Adrenal gland (tissue), 12 donors: ENCODE measurements around the gene IARS2. TPM values are rescaled to one million over a fixed set of nuclear protein-coding genes. Genes with fewer than 3 reads are reported as not detected.

ENCODE experiments used
- DNase-seq, 7 donors: peaks; one replicate each; pipeline ENCODE4 v3.0.0-alpha.2; 2019 to 2020
- H3K27ac ChIP-seq, 5 donors: fragments of 200-600 bp; sonication (generic) in 4 of 5; 1 replicate in 3 of 5; 2 replicates in 2 of 5; pipeline versions ENCODE4 v1.5.1 to v1.8.0; 2016 to 2020; ENCODE audit warnings: mild to moderate bottlenecking in 1 of 5
- H3K27me3 ChIP-seq: fragments of 200-600 bp; 2 replicates; pipeline ENCODE4 v1.8.0; 2021
- H3K36me3 ChIP-seq, 2 donors: fragments of 200-600 bp; replicated peaks in 1 of 2; 1 replicate in 1 of 2; 2 replicates in 1 of 2; pipeline versions ENCODE4 v1.5.1 to v1.8.0; 2018 to 2022
- H3K4me1 ChIP-seq, 2 donors: fragments of 200-600 bp; replicated peaks in 1 of 2; 1 replicate in 1 of 2; 2 replicates in 1 of 2; pipeline versions ENCODE4 v1.5.1 to v1.8.0; 2018 to 2021
- H3K4me3 ChIP-seq, 4 donors: fragments of 200-600 bp; sonication (generic) in 3 of 4; one replicate each; pipeline ENCODE4 v1.5.1; 2016 to 2018
- H3K9me3 ChIP-seq, 3 donors: fragments of 200-600 bp; sonication (generic) in 1 of 3; replicated peaks in 1 of 3; 1 replicate in 2 of 3; 2 replicates in 1 of 3; pipeline versions ENCODE4 v1.5.1 to v1.8.0; 2016 to 2021
- CTCF ChIP-seq, 6 experiments: fragments of 450-650 bp in 4 of 6; fragments of 200-600 bp in 2 of 6; sonication (generic) in 1 of 6; IDR thresholded peaks; 1 replicate in 5 of 6; 2 replicates in 1 of 6; pipeline versions ENCODE4 v1.5.1 to v1.8.0; 2016 to 2021; ENCODE audit warnings: antibody characterized with exemption in 6 of 6, mild to moderate bottlenecking in 2 of 6, moderate library complexity in 1 of 6
- POLR2A ChIP-seq, 2 donors: fragments of 450-650 bp; IDR thresholded peaks; one replicate each; pipeline ENCODE4 v1.6.1; 2017; ENCODE audit warnings: antibody characterized with exemption in 2 of 2, mild to moderate bottlenecking in 2 of 2, moderate library complexity in 1 of 2
- WGBS, 4 donors: extraction: QIAGEN DNeasy Blood & Tissue Kit in 2 of 4; methylation state at CpG; one replicate each; pipeline versions ENCODE4 v1.1.5 to v1.1.7; 2013 to 2017; 5-methylcytosine and 5-hydroxymethylcytosine counted together
- intact Hi-C, 2 donors: fragments of 100-400 bp; cut with DNase I; formaldehyde crosslinking; loops; one replicate each; pipeline versions ENCODE4 v1.14.1 to v1.15.0; 2022 to 2023
- polyA plus RNA-seq, 3 donors: library from polyadenylated mRNA; stranded (reverse); fragments of 200-250 nt in 2 of 3; fragments of 350-450 nt in 1 of 3; fragmentation: Illumina TruSeq in 1 of 3; extraction: RNeasy Lipid Tissue Mini Kit (QIAGEN cat#74804) in 1 of 3; gene quantifications; one replicate each; pipeline ENCODE4 v1.2.3, GENCODE V29; 2013 to 2014
- total RNA-seq, 9 donors: library from RNA; depleted of rRNA in 4 of 9; stranded (reverse); fragments of >200 nt in 4 of 9; fragments of 120-200 nt in 1 of 9; fragmentation: NEBNext Ultra II Directional in 1 of 9; extraction: Animal tissue kit (Norgen Biotek cat#: 25700) in 1 of 9; gene quantifications; one replicate each; pipeline versions ENCODE4 v1.1.0 to v1.2.4, GENCODE V29; 2013 to 2023
- donor health status: healthy with polysubstance abuse.
- donor health status: Bipolar disorder and iron deficiency.
- donor health status: DM: yes; HTN: yes; CAD: no.
- donor health status: DM: no; HTN: no; CAD: no.
- donor health status: DM: no; HTN: no; CAD: no.
- donor health status: DM: yes; HTN: yes; CAD: no.

Gene IARS2
- total and polyA plus RNA-seq, 12 donors = 11.8 to 133 (median 89.9) TPM

GRCh38 chr1:220045356-220046051 is 48.4 kb upstream of the IARS2 start:
- WGBS, 4 donors = 21 to 25% (median 22%) methylated on average over 17 of the region's 17 CpGs
- TF ChIP-seq CTCF (IDR thresholded peaks at IDR 0.05) (no peak), POLR2A (IDR thresholded peaks at IDR 0.05) (no peak)
- peak overlapping the region in 3 of 4 donors; percentile 73 to 85 (median 73) for H3K4me3 ChIP-seq
- no peaks in the 10 kb centered on the region for H3K36me3 ChIP-seq
- H3K9me3 ChIP-seq = no peaks in the 10 kb centered on the region
- H3K27me3 ChIP-seq = no peaks in the 10 kb centered on the region
- intact Hi-C loops = loop anchor here in 1 of 2 donors (10.0 kb wide), 1 partner anchor 49 kb away; the partner anchor contains the start of gene IARS2
- peak overlapping the region; percentile 11 to 88 (median 79) for H3K27ac ChIP-seq
- peaks cover 0 to 15% of the 10 kb centered on the region in 2 donors for H3K4me1 ChIP-seq
- no peak for DNase-seq

GRCh38 chr1:220046052-220046930 is 47.6 kb upstream of the IARS2 start, which contains the start of gene EPRS1:
Gene EPRS1 (minus strand): TSS chr1:220046505. CDS start chr1:220046388, 117 bp downstream.
- peaks cover 0 to 15% of the 10 kb centered on the region in 2 donors for H3K4me1 ChIP-seq
- 0 to 1% (median 0%) methylated on average over 18 to 71 of the region's 71 CpGs for WGBS, 4 donors
- intact Hi-C loops = loop anchor here in 1 of 2 donors (10.0 kb wide), 1 partner anchor 49 kb away; the partner anchor contains the start of gene IARS2
- peak within 1 kb of the TSS; percentile 31 to 85 (median 73) for H3K4me3 ChIP-seq
- no peaks in the 10 kb centered on the region for H3K36me3 ChIP-seq
- no peaks in the 10 kb centered on the region for H3K27me3 ChIP-seq
- H3K9me3 ChIP-seq = no peaks in the 10 kb centered on the region
- peak; percentile 92 to 98 (median 95) for DNase-seq
- TF ChIP-seq CTCF (IDR thresholded peaks at IDR 0.05) (peak; percentile 62 to 95 (median 79)), POLR2A (IDR thresholded peaks at IDR 0.05) (peak in 1 of 2 donors; percentile 84)
- peak within 1 kb of the TSS; percentile 11 to 88 (median 79) for H3K27ac ChIP-seq

- Histone ChIP-seq H3K27ac (no peak overlapping the region), H3K4me1 (peaks cover 0 to 4% of the 10 kb centered on the region in 2 donors), H3K9me3 (no peaks in the 10 kb centered on the region), H3K4me3 (no peak overlapping the region), H3K27me3 (no peaks in the 10 kb centered on the region), H3K36me3 (peaks cover 0 to 20% of the 10 kb centered on the region in 2 donors)
- intact Hi-C loops = no loop called here
- TF ChIP-seq POLR2A (IDR thresholded peaks at IDR 0.05) = no peak
- TF ChIP-seq CTCF (IDR thresholded peaks at IDR 0.05) = no peak
- DNase-seq = no peak
- 83 to 90% (median 88%) methylated on average over 1 of the region's 1 CpG for WGBS, 4 donors
Measured at GRCh38 chr1:220056374-220056773, 37.6 kb upstream of the IARS2 start.

- Histone ChIP-seq H3K27ac (no peak overlapping the region), H3K36me3 (peaks cover 0 to 36% of the 10 kb centered on the region in 2 donors), H3K27me3 (no peaks in the 10 kb centered on the region), H3K4me1 (peaks cover 0 to 4% of the 10 kb centered on the region in 2 donors), H3K9me3 (no peaks in the 10 kb centered on the region), H3K4me3 (no peak overlapping the region)
- intact Hi-C loops = no loop called here
- WGBS, 4 donors = 96 to 98% (median 97%) methylated on average over 3 of the region's 3 CpGs
- TF ChIP-seq CTCF (IDR thresholded peaks at IDR 0.05) (no peak), POLR2A (IDR thresholded peaks at IDR 0.05) (no peak)
- no peak for DNase-seq
Measured at GRCh38 chr1:220060876-220061275, 33.1 kb upstream of the IARS2 start.
